HEK293 (cell line): ENCODE results near the gene MYO3A.

ENCODE experiments used
- CTCF ChIA-PET: fragments of 350-600 bp; formaldehyde crosslinking; extraction: SDS; loops from one replicate; lab custom pipeline; 2021; ENCODE audit warnings: antibody characterized with exemption; lab: Yijun Ruan, JAX
- POLR2A ChIA-PET: fragments of 300-600 bp; formaldehyde crosslinking; extraction: SDS; loops from one replicate; lab custom pipeline; 2020; ENCODE audit warnings: antibody characterized with exemption, inconsistent platforms; lab: Yijun Ruan, JAX
- H3K27ac ChIP-seq: fragments of 200-500 bp; sonication (Bioruptor generic); 2 replicates; pipeline ENCODE4 v1.5.1; 2014; ENCODE audit warnings: low read depth, low read length, control low read depth, inconsistent platforms; ENCODE audit errors: extremely low read depth
- H3K36me3 ChIP-seq, 2 experiments: fragments of 200-500 bp in 1 of 2; sonication (Bioruptor generic) in 1 of 2; 1 replicate in 1 of 2; 2 replicates in 1 of 2; pipeline ENCODE4 v1.5.1; 2014 to 2017; ENCODE audit warnings: inconsistent platforms in 2 of 2, low read length in 2 of 2; ENCODE audit not compliant: control insufficient read depth in 2 of 2, insufficient read depth in 1 of 2
- H3K4me1 ChIP-seq: fragments of 200-500 bp; sonication (Bioruptor generic); 2 replicates; pipeline ENCODE4 v1.5.1; 2014; ENCODE audit warnings: mild to moderate bottlenecking, low read length, inconsistent platforms; ENCODE audit not compliant: control insufficient read depth, insufficient read depth
- H3K4me3 ChIP-seq: 2 replicates; pipeline ENCODE4 v1.5.1; 2011; ENCODE audit warnings: low read depth, mild to moderate bottlenecking, control low read depth, low read length, moderate library complexity
- H3K9me3 ChIP-seq: fragments of 200-500 bp; sonication (Bioruptor generic); 2 replicates; pipeline ENCODE4 v1.5.1; 2014; ENCODE audit warnings: low read depth, low read length, inconsistent platforms; ENCODE audit not compliant: control insufficient read depth, insufficient read depth
- ATF2 ChIP-seq: fragments of 450-650 bp; formaldehyde crosslinking; IDR thresholded peaks from 2 replicates; pipeline ENCODE4 v1.5.1; 2016; ENCODE audit warnings: missing biosample characterization, missing genetic modification characterization, low read depth
- KLF10 ChIP-seq: fragments of 450-650 bp; IDR thresholded peaks from 2 replicates; pipeline ENCODE4 v1.5.1; 2018; ENCODE audit warnings: missing biosample characterization, mild to moderate bottlenecking, missing genetic modification characterization
- PATZ1 ChIP-seq: fragments of 450-650 bp; formaldehyde crosslinking; IDR thresholded peaks from 2 replicates; pipeline ENCODE4 v1.5.1; 2016; ENCODE audit warnings: missing biosample characterization, missing genetic modification characterization
- RBAK ChIP-seq: fragments of 450-650 bp; formaldehyde crosslinking; IDR thresholded peaks from 2 replicates; pipeline ENCODE4 v1.5.1; 2016; ENCODE audit warnings: missing biosample characterization, missing genetic modification characterization
- ZBTB8A ChIP-seq: fragments of 450-650 bp; formaldehyde crosslinking; IDR thresholded peaks from 2 replicates; pipeline ENCODE4 v1.5.1; 2016; ENCODE audit warnings: missing biosample characterization, missing genetic modification characterization
- ZNF155 ChIP-seq: fragments of 450-650 bp; formaldehyde crosslinking; IDR thresholded peaks from 2 replicates; pipeline ENCODE4 v1.5.1; 2016; ENCODE audit warnings: missing biosample characterization, missing genetic modification characterization
- ZNF169 ChIP-seq: fragments of 450-650 bp; formaldehyde crosslinking; IDR thresholded peaks from 2 replicates; pipeline ENCODE4 v1.5.1; 2016; ENCODE audit warnings: missing biosample characterization, missing genetic modification characterization
- ZNF175 ChIP-seq: fragments of 450-650 bp; formaldehyde crosslinking; IDR thresholded peaks from 2 replicates; pipeline ENCODE4 v1.5.1; 2016; ENCODE audit warnings: missing biosample characterization, missing genetic modification characterization
- ZNF248 ChIP-seq: fragments of 450-650 bp; formaldehyde crosslinking; IDR thresholded peaks from 2 replicates; pipeline ENCODE4 v1.5.1; 2017; ENCODE audit warnings: missing biosample characterization, missing genetic modification characterization
- ZNF37A ChIP-seq: fragments of 450-650 bp; IDR thresholded peaks from 2 replicates; pipeline ENCODE4 v1.5.1; 2018; ENCODE audit warnings: missing biosample characterization, missing genetic modification characterization
- ZNF394 ChIP-seq: fragments of 450-650 bp; formaldehyde crosslinking; IDR thresholded peaks from 2 replicates; pipeline ENCODE4 v1.5.1; 2016; ENCODE audit warnings: missing biosample characterization, missing genetic modification characterization, mild to moderate bottlenecking, moderate library complexity, borderline replicate concordance
- ZNF624 ChIP-seq: fragments of 450-650 bp; formaldehyde crosslinking; IDR thresholded peaks from 2 replicates; pipeline ENCODE4 v1.5.1; 2017; ENCODE audit warnings: missing biosample characterization, missing genetic modification characterization
- ZNF639 ChIP-seq: fragments of 450-650 bp; formaldehyde crosslinking; IDR thresholded peaks from 2 replicates; pipeline ENCODE4 v1.5.1; 2016; ENCODE audit warnings: missing biosample characterization, missing genetic modification characterization
- ZNF660 ChIP-seq: fragments of 450-650 bp; IDR thresholded peaks from 2 replicates; pipeline ENCODE4 v1.5.1; 2018; ENCODE audit warnings: missing biosample characterization, mild to moderate bottlenecking, missing genetic modification characterization
- ZNF701 ChIP-seq: fragments of 450-650 bp; formaldehyde crosslinking; IDR thresholded peaks from 2 replicates; pipeline ENCODE4 v1.5.1; 2016; ENCODE audit warnings: missing biosample characterization, missing genetic modification characterization
- ZNF791 ChIP-seq: fragments of 450-650 bp; formaldehyde crosslinking; IDR thresholded peaks from 2 replicates; pipeline ENCODE4 v1.5.1; 2016; ENCODE audit warnings: missing biosample characterization, missing genetic modification characterization
- ZXDB ChIP-seq: fragments of 450-650 bp; formaldehyde crosslinking; IDR thresholded peaks from 2 replicates; pipeline ENCODE4 v1.5.1; 2016; ENCODE audit warnings: missing biosample characterization, missing genetic modification characterization
- TF ChIP-seq, protein P1 (sequence below): fragments of 450-650 bp; formaldehyde crosslinking; IDR thresholded peaks from 2 replicates; pipeline ENCODE4 v1.5.1; 2016; ENCODE audit warnings: missing biosample characterization, missing genetic modification characterization
- TF ChIP-seq, protein P2 (sequence below): fragments of 450-650 bp; formaldehyde crosslinking; IDR thresholded peaks from 2 replicates; pipeline ENCODE4 v1.5.1; 2016; ENCODE audit warnings: missing biosample characterization, missing genetic modification characterization

The MYO3A gene

DNA sequence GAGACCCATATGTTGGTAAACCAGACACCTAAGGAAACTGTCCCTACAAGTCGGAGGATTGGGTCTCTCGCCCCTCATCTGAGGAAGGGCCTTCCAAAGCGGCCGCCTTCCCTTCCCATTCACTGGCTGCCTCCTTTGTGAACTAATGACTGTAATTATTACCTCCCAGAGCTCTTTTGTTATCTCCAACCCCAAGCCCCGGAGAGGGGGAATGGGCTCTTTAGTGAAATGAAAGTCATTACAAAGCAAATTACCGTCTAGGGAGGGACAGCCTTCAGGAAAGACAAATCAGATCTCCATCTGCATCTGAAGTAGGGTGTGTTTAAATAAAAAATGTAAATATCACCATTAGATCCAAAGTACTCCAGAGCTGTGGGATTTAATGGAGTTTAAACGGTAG is 280.0 kb downstream of the MYO3A start:
- no peak overlapping the region for H3K4me3 ChIP-seq
- POLR2A ChIA-PET: no interaction called here

GRCh38 chr10:26214551-26215395 is 280.7 kb downstream of the MYO3A start:
- Histone ChIP-seq H3K36me3 (no peaks in the 10 kb centered on the region), H3K9me3 (no peaks in the 10 kb centered on the region), H3K27ac (no peak overlapping the region), H3K4me3 (no peak overlapping the region), H3K4me1 (peaks cover 6% of the 10 kb centered on the region; the same call in 1 of the 2 replicates)
- CTCF ChIA-PET: no interaction called here
- TF ChIP-seq ZNF394 (tag by site-specific recombination): no peak
- no peak for TF ChIP-seq ZNF155
- TF ChIP-seq, protein P1, sequence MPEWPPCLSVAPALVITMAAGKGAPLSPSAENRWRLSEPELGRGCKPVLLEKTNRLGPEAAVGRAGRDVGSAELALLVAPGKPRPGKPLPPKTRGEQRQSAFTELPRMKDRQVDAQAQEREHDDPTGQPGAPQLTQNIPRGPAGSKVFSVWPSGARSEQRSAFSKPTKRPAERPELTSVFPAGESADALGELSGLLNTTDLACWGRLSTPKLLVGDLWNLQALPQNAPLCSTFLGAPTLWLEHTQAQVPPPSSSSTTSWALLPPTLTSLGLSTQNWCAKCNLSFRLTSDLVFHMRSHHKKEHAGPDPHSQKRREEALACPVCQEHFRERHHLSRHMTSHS: no peak
- TF ChIP-seq KLF10 (tag by site-specific recombination): no peak
- TF ChIP-seq ZXDB (tag by site-specific recombination): no peak
- TF ChIP-seq ZBTB8A (tag by site-specific recombination): no peak
- no peak for TF ChIP-seq ZNF624
- TF ChIP-seq ZNF37A (tag by site-specific recombination): no peak
- TF ChIP-seq ZNF791: no peak
- no peak for TF ChIP-seq PATZ1 (tag by site-specific recombination)
- no peak for TF ChIP-seq ZNF169 (tag by site-specific recombination)
- no peak for TF ChIP-seq RBAK (tag by site-specific recombination)
- TF ChIP-seq ZNF175: no peak
- no peak for TF ChIP-seq ATF2
- no peak for TF ChIP-seq ZNF248 (tag by site-specific recombination)
- no peak for TF ChIP-seq ZNF660
- no peak for TF ChIP-seq ZNF701 (tag by site-specific recombination)
- POLR2A ChIA-PET: no interaction called here

More for the DNA sequence above, 280.0 kb downstream of the MYO3A start:
- CTCF ChIA-PET: no interaction called here
- TF ChIP-seq ZNF639 (tag by site-specific recombination): no peak
- TF ChIP-seq, protein P2, sequence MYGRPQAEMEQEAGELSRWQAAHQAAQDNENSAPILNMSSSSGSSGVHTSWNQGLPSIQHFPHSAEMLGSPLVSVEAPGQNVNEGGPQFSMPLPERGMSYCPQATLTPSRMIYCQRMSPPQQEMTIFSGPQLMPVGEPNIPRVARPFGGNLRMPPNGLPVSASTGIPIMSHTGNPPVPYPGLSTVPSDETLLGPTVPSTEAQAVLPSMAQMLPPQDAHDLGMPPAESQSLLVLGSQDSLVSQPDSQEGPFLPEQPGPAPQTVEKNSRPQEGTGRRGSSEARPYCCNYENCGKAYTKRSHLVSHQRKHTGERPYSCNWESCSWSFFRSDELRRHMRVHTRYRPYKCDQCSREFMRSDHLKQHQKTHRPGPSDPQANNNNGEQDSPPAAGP (tag by site-specific recombination): no peak
- H3K4me1 ChIP-seq: peaks cover 6% of the 10 kb centered on the region; the same call in 1 of the 2 replicates
- no peaks in the 10 kb centered on the region for H3K9me3 ChIP-seq
- no peaks in the 10 kb centered on the region for H3K36me3 ChIP-seq
- H3K27ac ChIP-seq: no peak overlapping the region
